SK-N-SH treated with all-trans-retinoic acid at 6 μM for 48 hours (cell line): ENCODE results near the gene OTC.
A peak's percentile ranks its signal among the peaks of the same experiment; 100 is the strongest.

ENCODE experiments used
- ATAC-seq: fragments of 200-7000 bp; cut with Tn5 transposase; 3 replicates; pipeline ENCODE4 v1.9.1; 2020; ENCODE audit warnings: mild to moderate bottlenecking, moderate library complexity
- ARNTL ChIP-seq: fragments of 450-650 bp; formaldehyde crosslinking; IDR thresholded peaks from 2 replicates; pipeline ENCODE4 v1.5.0; 2020; ENCODE audit warnings: low read depth, mild to moderate bottlenecking, moderate library complexity, borderline replicate concordance
- BACH2 ChIP-seq: fragments of 250-450 bp; sonication (Bioruptor Pico); IDR thresholded peaks from 2 replicates; pipeline ENCODE4 v1.9.0; 2021; ENCODE audit warnings: mild to moderate bottlenecking, borderline replicate concordance
- CREB5 ChIP-seq: fragments of 250-450 bp; sonication (Bioruptor Pico); IDR thresholded peaks from 2 replicates; pipeline ENCODE4 v1.5.1; 2020; ENCODE audit warnings: low read depth, mild to moderate bottlenecking, moderate library complexity
- CSDC2 ChIP-seq: fragments of 250-450 bp; sonication (Bioruptor Pico); IDR thresholded peaks from 2 replicates; pipeline ENCODE4 v1.5.0; 2020; ENCODE audit warnings: mild to moderate bottlenecking, moderate library complexity
- ESRRG ChIP-seq: fragments of 250-450 bp; sonication (Bioruptor Pico); IDR thresholded peaks from 2 replicates; pipeline ENCODE4 v1.6.1; 2021; ENCODE audit warnings: mild to moderate bottlenecking
- ISL1 ChIP-seq: fragments of 250-450 bp; sonication (Bioruptor Pico); IDR thresholded peaks from 2 replicates; pipeline ENCODE4 v2.1.2; 2022; ENCODE audit warnings: mild to moderate bottlenecking, moderate library complexity
- OSR1 ChIP-seq: fragments of 250-450 bp; sonication (Bioruptor Pico); IDR thresholded peaks from 2 replicates; pipeline ENCODE4 v1.8.0; 2022; ENCODE audit warnings: moderate library complexity, mild to moderate bottlenecking, inconsistent platforms
- POU6F1 ChIP-seq: fragments of 250-450 bp; sonication (Bioruptor Pico); IDR thresholded peaks from 2 replicates; pipeline ENCODE4 v1.8.0; 2021; ENCODE audit warnings: low read depth, mild to moderate bottlenecking, moderate library complexity, borderline replicate concordance
- PPARA ChIP-seq: fragments of 250-450 bp; sonication (Bioruptor Pico); IDR thresholded peaks from 2 replicates; pipeline ENCODE4 v1.5.0; 2020; ENCODE audit warnings: mild to moderate bottlenecking, borderline replicate concordance
- RARB ChIP-seq: fragments of 250-450 bp; sonication (Bioruptor Pico); IDR thresholded peaks from 2 replicates; pipeline ENCODE4 v1.8.0; 2021; ENCODE audit warnings: mild to moderate bottlenecking, moderate library complexity
- SNAI2 ChIP-seq: fragments of 250-450 bp; sonication (Bioruptor Pico); IDR thresholded peaks from 2 replicates; pipeline ENCODE4 v1.5.0; 2020; ENCODE audit warnings: mild to moderate bottlenecking, moderate library complexity
- TOX ChIP-seq: fragments of 250-450 bp; sonication (Bioruptor Pico); IDR thresholded peaks from 2 replicates; pipeline ENCODE4 v1.8.0; 2021; ENCODE audit warnings: mild to moderate bottlenecking, moderate library complexity, borderline replicate concordance
- TSHZ2 ChIP-seq: fragments of 250-450 bp; sonication (Bioruptor Pico); IDR thresholded peaks from 2 replicates; pipeline ENCODE4 v1.5.0; 2020; ENCODE audit warnings: mild to moderate bottlenecking, moderate library complexity
- ZC3H10 ChIP-seq: fragments of 250-450 bp; sonication (Bioruptor Pico); IDR thresholded peaks from 2 replicates; pipeline ENCODE4 v1.5.1; 2021; ENCODE audit warnings: mild to moderate bottlenecking, moderate library complexity
- ZFP3 ChIP-seq: fragments of 250-450 bp; sonication (Bioruptor Pico); IDR thresholded peaks from 2 replicates; pipeline ENCODE4 v1.5.0; 2020; ENCODE audit warnings: mild to moderate bottlenecking, moderate library complexity
- ZNF565 ChIP-seq: fragments of 450-650 bp; formaldehyde crosslinking; conservative IDR thresholded peaks from 2 replicates; pipeline ENCODE4 v1.5.0; 2020; ENCODE audit warnings: low read depth, mild to moderate bottlenecking, moderate library complexity
- ZNF70 ChIP-seq: fragments of 450-650 bp; formaldehyde crosslinking; IDR thresholded peaks from 2 replicates; pipeline ENCODE4 v1.5.0; 2020; ENCODE audit warnings: mild to moderate bottlenecking, moderate library complexity
- ZNF8 ChIP-seq: fragments of 450-650 bp; formaldehyde crosslinking; IDR thresholded peaks from 2 replicates; pipeline ENCODE4 v1.5.0; 2020; ENCODE audit warnings: mild to moderate bottlenecking, moderate library complexity
- TF ChIP-seq, protein P1 (sequence below): fragments of 250-450 bp; sonication (Bioruptor Pico); IDR thresholded peaks from 2 replicates; pipeline ENCODE4 v1.8.0; 2020; ENCODE audit warnings: mild to moderate bottlenecking, moderate library complexity, borderline replicate concordance

Gene OTC

DNA sequence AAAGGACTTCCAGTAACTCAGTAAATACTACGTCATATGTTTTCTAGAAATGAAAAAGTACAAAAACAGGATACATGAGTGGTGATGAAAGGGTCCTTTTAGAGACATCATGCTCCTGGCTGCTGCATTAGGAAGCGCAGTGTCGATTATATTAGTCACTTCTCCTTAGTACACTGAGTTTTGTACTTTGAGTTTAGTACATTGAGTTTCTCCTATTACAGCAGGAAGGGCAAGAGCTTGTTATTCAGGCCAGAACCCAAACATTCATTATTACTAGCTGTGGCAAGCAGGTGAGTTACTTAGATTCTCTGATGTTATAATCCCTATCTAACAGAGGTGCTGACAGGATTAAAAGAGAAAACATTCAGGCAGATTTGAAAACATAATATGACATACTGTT lies 46.4 kb upstream of the OTC start (continued):
- TF ChIP-seq TSHZ2 (CRISPR knock-in tag) = no peak

- TF ChIP-seq TOX (no peak), ESRRG (CRISPR knock-in tag) (no peak), ZC3H10 (no peak), SNAI2 (CRISPR knock-in tag) (no peak), PPARA (CRISPR knock-in tag) (no peak), CSDC2 (CRISPR knock-in tag) (no peak), ZNF70 (CRISPR knock-in tag) (no peak)
- TF ChIP-seq, all 23 proteins: peak for 0
- ATAC-seq = peak; percentile 44
Measured at GRCh38 chrX:38311743-38312142, 40.7 kb upstream of the OTC start.

- TF ChIP-seq ZNF8 (CRISPR knock-in tag) (no peak), TSHZ2 (CRISPR knock-in tag) (no peak), ZNF70 (CRISPR knock-in tag) (no peak), PPARA (CRISPR knock-in tag) (no peak), TOX (no peak), ZC3H10 (no peak), ISL1 (CRISPR knock-in tag) (no peak), RARB (CRISPR knock-in tag) (no peak), BACH2 (CRISPR knock-in tag) (no peak), CSDC2 (CRISPR knock-in tag) (no peak), SNAI2 (CRISPR knock-in tag) (no peak), ZNF565 (no peak), OSR1 (CRISPR knock-in tag) (no peak), POU6F1 (CRISPR knock-in tag) (no peak), ZFP3 (CRISPR knock-in tag) (no peak), CREB5 (CRISPR knock-in tag) (no peak), ARNTL (CRISPR knock-in tag) (no peak)
- TF ChIP-seq, protein P1, sequence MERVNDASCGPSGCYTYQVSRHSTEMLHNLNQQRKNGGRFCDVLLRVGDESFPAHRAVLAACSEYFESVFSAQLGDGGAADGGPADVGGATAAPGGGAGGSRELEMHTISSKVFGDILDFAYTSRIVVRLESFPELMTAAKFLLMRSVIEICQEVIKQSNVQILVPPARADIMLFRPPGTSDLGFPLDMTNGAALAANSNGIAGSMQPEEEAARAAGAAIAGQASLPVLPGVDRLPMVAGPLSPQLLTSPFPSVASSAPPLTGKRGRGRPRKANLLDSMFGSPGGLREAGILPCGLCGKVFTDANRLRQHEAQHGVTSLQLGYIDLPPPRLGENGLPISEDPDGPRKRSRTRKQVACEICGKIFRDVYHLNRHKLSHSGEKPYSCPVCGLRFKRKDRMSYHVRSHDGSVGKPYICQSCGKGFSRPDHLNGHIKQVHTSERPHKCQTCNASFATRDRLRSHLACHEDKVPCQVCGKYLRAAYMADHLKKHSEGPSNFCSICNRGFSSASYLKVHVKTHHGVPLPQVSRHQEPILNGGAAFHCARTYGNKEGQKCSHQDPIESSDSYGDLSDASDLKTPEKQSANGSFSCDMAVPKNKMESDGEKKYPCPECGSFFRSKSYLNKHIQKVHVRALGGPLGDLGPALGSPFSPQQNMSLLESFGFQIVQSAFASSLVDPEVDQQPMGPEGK = no peak
- TF ChIP-seq, all 23 proteins: peak for 0
- peak; percentile 84 for ATAC-seq
Measured at GRCh38 chrX:38312436-38312835, 40.0 kb upstream of the OTC start.
